GM18520 (cell line): Measurements from ENCODE around the gene L3MBTL1.
A peak's percentile ranks its signal among the peaks of the same experiment; 100 is the strongest.
"Not testable (repeated sequence)": the region's sequence is repeated elsewhere in the genome, so short reads cannot be mapped to it uniquely, and the experiment has no call there.

Experiments used
- ATAC-seq: cut with Tn5 transposase; IDR thresholded peaks from one replicate; pipeline ENCODE4 v1.9.1; 2021; ENCODE audit not compliant: unreplicated experiment

L3MBTL1 gene

DNA sequence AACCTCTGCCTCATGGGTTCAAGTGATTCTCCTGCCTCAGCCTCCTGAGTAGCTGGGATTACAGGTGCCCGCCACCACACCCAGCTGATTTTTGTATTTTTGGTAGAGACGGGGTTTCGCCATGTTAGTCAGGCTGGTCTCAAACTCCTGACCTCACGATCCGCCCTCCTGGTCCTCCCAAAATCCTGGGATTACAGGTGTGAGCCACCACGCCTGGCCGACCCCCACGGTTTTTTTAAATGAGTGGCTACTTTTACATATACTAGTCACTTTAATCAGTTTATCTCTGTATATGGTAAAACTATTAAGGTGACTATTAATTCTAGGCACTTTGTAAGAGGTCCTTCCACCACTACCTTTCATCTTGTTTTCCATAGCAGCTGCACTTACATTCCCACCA is 5.5 kb upstream of the L3MBTL1 start:
- not testable (repeated sequence) for ATAC-seq

DNA sequence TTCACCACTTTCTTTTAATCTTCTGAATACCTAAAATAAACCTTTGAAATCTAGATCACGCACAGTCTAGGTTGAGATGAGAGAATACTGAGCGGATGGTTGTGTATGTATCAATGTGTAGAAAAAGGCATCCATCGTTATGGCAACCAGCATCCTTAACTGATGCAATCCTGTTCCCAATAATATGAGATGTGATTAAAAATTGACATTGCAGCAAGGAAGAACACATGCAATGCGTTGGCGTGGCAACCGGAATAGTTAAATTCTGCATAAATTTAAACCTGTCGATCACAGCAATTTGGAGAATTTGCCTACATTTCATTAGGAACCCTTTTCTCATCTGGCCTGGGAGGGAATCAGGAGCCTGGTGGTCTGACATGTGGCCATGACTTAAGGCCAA is 1.3 kb upstream of the L3MBTL1 start:
- no peak for ATAC-seq

DNA sequence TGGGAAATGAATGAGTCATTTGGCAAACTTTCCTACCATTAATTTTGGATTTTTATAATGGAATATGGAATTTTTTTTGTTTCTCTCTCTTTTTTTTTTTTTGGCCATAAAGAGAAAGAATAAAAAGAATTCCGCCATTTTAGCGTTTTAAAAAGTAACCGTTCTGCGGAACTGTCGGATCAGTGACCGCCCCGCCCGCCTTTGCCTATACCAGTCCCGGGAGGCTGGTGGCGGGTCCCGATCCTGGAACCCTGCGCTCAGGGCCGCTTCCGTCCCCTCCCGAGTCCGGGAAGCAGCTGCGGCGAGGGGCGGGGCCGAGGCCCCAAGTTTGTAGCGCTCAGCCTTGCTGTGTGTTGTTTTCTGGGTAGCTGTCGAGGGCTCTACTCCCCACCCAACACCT is 609 bp downstream of the L3MBTL1 start:
- ATAC-seq: no peak

DNA sequence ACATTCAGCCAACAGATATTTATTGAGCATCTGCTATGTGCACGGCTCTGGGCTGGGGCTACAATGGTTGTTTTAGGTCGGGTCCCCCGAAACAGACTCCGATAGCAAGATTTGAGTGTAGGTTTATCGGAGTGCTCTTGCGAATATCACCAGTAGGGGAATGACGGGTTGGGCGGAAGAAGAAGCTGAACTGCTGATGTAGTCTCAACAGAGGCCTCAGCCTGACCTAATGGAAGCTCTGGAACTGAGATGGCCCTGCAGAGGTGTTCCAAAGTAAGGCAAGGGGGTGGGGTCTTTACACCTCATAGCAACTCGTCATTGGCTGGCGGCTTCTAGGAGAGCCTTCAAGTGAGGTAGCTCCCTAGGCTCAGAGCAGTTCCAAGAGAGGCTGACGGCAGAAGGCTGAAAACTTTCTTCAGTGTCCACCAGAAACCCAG is 1.1 kb downstream of the L3MBTL1 start:
- no peak for ATAC-seq

DNA sequence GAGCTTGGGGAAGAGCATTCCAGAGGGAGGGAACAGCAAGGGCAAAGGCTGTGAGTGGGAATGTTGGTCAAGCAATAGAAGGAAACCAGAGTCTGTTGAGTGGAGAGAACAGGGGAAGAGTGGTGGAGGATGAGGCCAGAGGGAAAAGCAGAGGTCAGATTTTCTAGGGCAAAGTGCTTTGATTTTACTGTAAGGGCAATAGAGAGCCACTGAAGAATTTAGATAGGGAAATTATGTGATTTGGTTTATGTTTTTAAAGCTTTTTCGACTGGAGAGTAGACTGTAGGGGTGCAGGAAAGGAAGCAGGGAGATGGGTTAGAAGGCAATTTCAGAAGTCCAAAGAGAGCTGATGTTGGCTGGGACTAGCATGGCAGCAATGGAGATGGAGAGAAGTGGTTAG is 4.4 kb downstream of the L3MBTL1 start:
- no peak for ATAC-seq

DNA sequence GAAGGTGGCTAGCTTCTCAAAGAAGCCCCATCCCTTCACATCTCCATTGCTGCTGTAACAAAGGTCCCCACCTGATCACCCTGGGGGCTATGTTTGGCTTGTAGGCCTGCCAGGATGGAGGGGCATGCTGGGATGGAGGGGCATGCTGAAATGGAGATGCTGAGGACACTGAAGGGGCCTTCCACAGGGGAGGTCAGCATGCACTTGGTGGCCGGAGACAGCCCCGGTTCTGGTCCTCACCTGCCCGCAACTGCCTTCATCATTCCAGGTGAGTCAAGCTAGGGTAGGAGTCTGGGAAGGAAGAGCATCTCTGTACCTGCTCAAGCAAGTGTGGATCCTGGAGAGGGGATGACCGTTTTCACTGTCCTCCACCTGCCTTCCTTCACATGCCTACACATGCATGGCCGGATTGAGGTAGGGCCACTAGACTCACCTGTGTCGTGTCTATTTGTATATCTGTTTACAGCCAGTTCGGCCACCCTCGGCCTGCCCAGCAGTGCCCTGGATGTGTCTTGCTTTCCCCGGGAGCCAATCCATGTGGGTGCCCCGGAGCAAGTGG is 6.0 kb downstream of the L3MBTL1 start:
- no peak for ATAC-seq

DNA sequence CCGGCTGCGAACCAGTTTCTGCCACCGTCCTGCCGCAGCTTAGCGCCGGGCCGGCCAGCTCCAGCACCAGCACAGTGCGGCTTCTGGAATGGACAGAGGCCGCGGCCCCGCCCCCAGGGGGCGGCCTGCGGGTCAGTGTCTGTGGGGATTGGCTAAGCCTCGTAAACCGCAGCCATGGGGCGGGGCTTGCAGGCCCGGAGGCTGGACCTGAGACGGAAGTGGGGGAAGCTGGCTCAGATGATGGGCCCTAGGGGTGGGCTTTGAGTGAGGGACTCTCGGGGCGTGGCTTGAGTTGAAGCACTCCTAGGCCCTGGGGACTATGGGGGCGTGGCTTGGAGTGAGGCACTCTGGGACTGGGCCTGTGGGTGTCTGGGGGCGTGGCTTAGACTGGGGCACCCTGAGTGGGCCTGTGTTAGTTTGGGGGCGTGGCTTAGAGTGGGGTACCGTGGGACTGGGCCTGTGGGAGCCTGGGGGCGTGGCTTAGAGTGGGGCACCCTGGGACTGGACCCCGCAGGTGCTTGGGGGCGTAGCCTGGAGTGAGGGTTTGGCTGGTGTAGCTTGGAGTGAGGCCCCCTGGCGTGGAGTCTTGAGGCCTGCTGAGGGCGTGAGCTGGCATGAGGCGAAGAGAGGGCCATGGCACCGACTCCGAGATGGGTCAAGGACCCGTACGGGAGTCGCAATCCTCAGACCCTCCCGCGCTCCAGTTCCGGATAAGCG is 6.6 kb downstream of the L3MBTL1 start:
- peak; percentile 69 for ATAC-seq

DNA sequence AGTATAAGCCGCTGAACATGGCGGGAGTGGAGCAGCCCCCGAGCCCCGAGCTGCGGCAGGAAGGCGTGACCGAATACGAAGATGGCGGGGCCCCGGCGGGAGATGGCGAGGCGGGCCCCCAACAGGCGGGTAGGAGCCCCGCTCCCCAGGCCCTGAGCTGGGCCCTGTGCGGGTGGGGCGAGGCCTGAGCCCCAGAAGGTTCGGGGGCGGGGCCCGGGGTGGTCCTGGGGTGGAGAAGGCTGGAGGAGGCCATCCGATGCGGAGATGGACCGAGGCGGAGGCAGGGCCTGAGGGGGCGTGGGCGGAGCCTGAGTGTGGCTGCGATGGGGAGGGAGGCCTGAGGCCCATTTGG is 7.1 kb downstream of the L3MBTL1 start:
- no peak for ATAC-seq

DNA sequence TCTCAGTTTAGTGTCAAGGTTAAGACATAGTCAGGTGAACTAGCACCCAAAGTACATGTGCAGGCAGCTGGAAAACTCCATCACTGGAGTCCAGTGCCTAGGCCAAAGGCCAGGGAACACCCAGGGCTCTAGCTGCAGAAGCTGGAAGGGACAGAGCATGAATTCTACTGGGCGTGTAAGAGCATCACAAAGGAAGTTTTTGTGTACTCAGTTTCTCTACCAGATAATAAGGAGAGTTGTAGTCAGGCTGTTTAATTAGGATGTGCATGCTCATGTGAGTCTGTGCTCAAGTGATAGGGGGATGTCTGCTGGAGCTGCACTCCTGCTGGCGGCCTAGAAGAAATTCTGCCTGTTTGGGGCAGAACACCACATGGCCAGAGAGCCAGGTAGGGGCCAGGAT is 8.1 kb downstream of the L3MBTL1 start:
- ATAC-seq: no peak

DNA sequence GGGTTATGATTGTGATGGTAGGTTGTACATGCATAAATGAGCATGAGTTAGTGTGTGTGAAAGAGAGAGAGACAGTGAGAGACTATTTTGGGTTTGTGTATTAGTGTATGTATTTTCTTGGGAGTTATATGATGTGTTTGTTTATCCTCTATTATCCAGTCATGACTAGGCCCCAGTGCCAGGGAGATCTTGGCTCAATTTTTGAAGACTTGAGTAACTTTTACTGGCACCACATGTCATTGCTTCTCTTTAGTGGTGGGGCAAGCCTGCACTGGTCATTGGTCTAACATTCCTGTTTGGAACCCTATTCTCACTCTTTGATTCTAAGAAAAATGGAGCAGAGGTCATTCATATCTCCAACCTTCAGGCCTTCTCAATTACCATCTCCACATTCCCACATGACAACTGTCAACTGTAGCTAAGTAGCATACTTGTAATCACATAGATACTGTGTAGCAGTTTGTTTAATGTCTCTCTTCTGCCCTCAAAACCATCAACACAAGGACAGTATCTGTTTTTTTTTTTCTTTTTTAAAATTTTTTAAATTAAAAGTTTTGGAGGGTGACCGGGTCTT is 8.8 kb downstream of the L3MBTL1 start:
- ATAC-seq: no peak

DNA sequence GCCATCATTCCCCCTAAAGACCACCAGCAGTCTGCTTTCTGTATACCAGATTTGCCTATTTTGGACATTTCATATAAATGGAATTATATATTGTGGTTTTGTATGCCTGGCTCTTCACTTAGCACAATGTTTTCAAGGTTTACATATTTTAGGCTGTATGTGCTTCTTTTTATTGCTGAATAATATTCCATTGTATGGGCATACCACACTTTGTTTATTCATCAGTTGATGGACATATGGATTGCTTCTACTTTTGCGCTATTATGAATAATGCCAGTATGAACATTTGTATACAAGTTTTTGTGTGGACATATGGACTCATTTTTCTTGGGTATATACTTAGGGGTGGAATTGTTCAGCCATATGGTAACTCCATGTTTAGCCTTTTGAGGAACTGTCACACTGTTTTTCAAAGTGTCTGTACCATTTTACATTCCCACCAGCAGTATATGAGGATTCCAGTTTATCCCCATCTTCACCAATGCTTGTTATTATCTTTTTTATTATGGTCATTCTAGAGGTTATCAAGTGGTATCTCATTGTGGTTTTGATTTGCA is 12.7 kb downstream of the L3MBTL1 start:
- ATAC-seq: no peak

DNA sequence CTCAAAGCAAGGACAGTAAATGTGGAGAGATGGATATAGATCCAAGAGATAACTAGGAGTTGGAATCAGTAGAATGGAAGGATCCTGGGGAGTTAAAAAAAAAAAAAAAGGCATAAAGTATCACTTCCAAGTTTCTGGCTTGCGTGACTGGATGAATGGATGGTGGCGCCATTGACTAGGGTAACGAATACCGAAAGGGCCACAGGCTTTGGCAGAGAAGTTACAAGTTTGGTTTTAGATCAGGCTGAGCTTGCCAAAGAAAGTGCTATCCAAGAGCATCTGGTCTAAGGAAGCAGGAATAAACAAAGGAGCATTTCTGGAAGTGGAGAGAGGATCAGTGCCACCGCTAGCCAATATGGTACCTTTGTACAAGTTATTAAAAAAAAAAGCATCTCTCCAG is 17.5 kb downstream of the L3MBTL1 start:
- ATAC-seq: no peak

DNA sequence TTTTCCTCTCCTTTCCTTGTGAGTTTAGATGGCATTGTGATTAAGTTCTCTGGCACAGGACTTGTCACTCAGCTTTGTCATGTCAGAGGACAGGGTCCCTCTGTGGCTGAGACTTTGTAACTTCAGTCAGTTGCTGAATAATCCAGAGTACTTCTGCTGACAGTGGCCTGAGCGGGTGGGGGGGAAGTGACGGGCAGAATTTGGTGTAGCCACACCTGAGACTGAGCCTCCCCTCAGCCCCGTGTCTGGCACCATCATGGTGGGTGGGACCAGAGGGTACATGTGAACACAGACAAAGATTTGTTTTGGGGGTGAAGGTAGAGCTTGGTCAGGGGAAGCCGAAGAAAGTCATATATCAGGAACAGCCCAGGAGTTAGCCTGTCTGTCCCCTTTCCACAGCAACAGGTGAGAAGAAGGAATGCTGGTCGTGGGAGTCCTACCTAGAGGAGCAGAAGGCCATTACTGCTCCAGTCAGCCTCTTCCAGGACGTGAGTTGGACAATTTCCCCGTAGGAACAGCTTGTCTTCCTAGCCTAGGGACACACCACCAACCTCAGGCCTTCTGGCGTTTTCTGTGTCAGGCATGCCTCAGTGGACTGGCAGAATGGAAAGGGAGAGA is 20.9 kb downstream of the L3MBTL1 start:
- ATAC-seq: no peak

DNA sequence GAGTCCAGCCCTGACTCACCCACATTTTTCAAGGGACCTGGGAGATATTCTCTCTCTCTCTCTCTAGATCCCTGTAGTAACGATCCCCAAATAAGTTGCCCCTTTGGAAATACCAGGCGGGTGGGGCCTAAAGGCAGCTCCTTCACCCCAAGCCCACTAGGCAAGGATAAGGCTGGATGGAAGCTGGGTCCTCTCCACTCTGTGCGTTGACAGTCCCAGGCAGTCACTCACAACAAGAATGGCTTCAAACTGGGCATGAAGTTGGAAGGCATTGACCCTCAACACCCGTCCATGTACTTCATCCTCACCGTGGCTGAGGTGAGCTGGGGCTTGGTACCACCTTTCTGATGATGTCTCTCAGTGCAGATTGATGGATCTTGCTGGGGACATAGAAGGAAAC is 21.6 kb downstream of the L3MBTL1 start:
- ATAC-seq: no peak

DNA sequence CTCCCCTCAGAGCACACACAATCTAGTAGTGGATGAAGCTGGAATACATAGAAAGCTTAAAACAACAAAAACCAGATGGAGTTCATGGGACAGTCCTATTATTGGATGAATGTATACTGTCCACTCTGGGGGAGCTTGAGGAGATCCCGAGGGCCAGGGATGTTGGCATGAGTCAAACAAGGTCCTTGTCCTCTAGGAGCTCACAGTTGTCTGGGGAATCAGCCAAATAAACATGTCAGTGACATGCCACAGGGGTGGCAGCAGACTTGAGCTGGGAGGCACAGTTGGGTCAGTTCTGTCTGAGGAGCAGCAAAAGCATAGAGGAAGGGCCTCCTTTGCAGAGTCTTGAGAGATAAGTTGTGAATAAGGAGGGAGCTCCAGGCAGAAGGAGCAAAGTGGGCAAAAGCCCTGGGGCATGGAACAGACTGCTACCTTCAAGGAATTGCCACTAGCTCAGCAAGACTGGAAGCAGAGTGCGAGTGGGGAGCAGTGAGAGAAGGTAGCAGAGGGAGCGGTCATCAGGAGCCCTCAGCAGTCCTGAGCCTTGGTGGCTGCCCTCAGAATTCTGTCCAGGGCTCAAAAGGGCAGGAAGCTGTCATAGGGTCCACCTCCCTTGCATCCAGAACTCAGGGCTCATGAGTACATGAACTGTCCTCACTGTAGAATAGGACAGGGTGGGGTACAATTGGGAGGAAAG is 22.1 kb downstream of the L3MBTL1 start:
- no peak for ATAC-seq

DNA sequence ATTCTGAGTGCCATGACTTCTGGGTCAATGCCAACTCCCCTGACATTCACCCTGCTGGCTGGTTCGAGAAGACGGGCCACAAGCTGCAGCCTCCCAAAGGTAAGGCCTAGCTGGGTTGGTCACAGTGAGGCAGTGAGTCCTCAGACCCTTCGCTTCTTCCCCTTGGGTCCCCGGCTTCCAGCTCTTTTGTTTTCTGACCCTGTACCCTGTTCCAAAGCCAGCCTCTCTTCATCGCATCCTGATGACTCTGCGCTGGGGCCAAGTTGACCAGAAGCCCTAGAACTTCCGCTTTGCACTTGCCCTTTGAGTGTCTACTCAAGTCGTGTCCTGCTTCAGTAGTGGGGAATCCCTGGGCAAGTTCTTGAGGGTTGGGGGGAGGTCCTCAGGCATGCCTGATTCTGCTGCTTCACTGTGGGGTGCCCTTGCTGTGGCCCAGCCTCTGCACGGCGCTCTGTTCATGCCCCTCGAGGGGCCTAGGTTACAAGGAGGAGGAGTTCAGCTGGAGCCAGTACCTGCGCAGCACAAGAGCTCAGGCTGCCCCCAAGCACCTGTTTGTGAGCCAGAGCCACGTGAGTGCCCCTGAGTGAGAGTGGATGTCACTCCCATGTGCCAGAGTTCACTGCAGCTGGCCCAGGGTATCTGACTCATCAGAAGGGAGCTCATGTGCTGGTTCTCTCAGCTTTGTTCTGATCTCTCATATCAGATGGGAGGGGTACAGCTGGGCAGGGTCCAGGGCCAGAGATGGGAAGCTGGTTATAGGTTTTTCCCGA is 23.0 kb downstream of the L3MBTL1 start:
- ATAC-seq: no peak

DNA sequence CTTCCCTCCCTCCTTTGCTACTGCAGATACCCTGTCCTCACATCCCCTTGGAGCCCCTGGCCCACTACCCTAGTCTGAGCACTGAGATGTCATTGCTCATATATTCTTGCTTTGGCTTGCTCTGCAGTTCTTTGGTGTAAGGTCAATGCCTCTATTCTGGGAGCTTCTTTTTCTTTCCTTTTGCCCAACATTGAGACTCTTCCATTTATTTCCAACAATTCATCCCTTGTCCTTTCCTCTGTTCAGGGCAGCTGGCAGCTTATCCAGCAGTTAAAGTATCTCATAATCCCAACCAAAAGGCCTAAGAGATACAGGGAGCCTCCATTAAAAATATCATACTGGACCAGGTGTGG is 23.6 kb downstream of the L3MBTL1 start:
- no peak for ATAC-seq

DNA sequence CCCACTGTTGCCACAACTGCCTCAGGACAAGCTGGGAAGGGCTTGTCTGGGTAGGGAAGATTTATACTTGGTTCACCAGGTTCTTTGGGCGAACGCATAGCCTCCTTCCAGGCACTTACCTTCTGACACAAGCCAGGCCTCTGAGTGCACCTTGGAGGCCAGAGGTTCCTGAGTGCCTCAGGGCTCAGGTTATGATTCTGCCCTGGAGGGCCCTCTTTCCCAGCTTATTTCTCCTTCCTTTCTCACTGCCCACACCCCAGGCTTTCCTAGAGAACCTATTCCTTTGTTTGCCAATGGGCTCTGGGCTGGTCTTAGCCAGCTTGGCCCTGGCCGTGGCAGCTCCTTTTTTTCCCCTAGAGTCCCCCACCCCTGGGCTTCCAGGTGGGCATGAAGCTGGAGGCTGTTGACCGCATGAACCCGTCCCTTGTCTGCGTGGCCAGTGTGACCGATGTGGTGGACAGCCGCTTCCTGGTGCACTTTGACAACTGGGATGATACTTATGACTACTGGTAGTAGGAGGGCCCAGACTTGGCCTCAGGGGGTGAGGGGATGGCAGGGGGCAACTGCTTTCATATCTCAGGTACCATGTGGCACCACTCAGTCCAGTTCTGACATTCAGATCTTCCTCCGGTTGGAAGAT is 25.0 kb downstream of the L3MBTL1 start:
- ATAC-seq: no peak

DNA sequence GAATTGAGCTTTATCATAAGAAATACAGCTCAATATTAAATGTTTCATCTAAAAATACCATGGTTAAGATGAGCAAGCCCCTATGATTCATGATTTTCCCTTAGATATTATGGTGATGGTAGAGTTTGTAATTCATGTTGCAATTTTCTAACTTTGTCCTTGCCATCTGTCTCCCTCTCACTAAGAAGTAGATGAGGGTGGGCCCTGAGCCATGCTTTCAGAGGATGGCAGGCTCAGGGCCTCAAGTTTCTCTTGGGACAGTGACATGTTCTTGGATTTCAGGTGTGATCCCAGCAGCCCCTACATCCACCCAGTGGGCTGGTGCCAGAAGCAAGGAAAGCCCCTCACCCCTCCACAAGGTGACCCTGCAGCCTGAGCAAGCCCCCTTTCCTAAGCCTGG is 25.6 kb downstream of the L3MBTL1 start:
- ATAC-seq: no peak

DNA sequence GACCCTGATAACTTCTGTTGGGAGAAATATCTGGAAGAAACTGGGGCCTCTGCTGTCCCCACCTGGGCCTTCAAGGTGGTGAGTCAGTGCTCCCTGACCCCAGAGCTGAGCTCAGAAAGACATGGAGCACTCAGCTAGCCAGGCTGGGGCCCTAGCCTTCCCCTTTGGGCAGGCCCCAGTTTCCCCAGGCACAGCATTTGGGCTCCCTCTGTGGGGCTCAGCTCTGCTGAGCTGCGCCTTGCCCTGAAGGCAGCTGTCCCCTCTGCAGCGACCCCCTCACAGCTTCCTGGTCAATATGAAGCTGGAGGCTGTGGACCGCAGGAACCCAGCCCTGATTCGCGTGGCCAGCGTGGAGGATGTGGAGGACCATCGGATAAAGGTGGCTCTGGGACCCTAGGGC is 26.5 kb downstream of the L3MBTL1 start:
- no peak for ATAC-seq
